GM12878 (cell line): ENCODE measurements around the gene EBF3. TPM values are rescaled to one million over a fixed set of nuclear protein-coding genes. Genes with fewer than 3 reads are reported as not detected.

ENCODE experiments used
- ATAC-seq: fragments of 200-7000 bp; cut with Tn5 transposase; 3 replicates; pipeline ENCODE4 v1.9.1; 2020; ENCODE audit warnings: mild to moderate bottlenecking, moderate library complexity
- BruUV-seq: library from RNA; stranded (reverse); fragments of 400-500 nt; replicated peaks from 2 replicates; lab custom pipeline; 2021; lab: Mats Ljungman, UMichigan
- CTCF ChIA-PET: fragments of 300-600 bp; sonication (Branson Sonifier 250); formaldehyde crosslinking; extraction: SDS; loops from one replicate; lab custom pipeline; 2021; ENCODE audit warnings: inconsistent platforms; lab: Yijun Ruan, JAX
- POLR2A ChIA-PET: fragments of 350-600 bp; formaldehyde crosslinking; extraction: SDS; loops from one replicate; lab custom pipeline; 2021; ENCODE audit warnings: inconsistent platforms; lab: Charles Lee
- RAD21 ChIA-PET: fragments of 300-600 bp; sonication (Branson Sonifier 250); formaldehyde crosslinking; loops from one replicate; lab custom pipeline; 2023; ENCODE audit warnings: antibody characterized with exemption; ENCODE audit not compliant: unreplicated experiment; lab: Charles Lee
- SMC1A ChIA-PET: fragments of 300-600 bp; sonication (Branson Sonifier 250); formaldehyde crosslinking; loops from one replicate; lab custom pipeline; 2023; ENCODE audit not compliant: unreplicated experiment, uncharacterized antibody; lab: Charles Lee
- DNase-seq: peaks from one replicate; pipeline ENCODE4 v3.0.0-alpha.2; 2011; ENCODE audit warnings: low read depth, low spot score
- FAIRE-seq: peaks from 3 replicates; lab custom pipeline; 2011; peaks lifted over from hg19 to GRCh38; lab: Jason Lieb, UNC
- H2AFZ ChIP-seq: 2 replicates; pipeline ENCODE4 v1.6.0; 2011; ENCODE audit warnings: low read depth, low read length, control low read depth; ENCODE audit not compliant: control insufficient read depth
- H3K27ac ChIP-seq: 2 replicates; pipeline ENCODE4 v1.5.1; 2011; ENCODE audit warnings: control low read depth; ENCODE audit not compliant: control insufficient read depth, insufficient read depth
- H3K27me3 ChIP-seq, 2 experiments: replicated peaks in 1 of 2; 2 replicates each; pipeline versions ENCODE4 v1.6.0 to v1.6.1; 2011; ENCODE audit warnings: low read length in 1 of 2; ENCODE audit not compliant: control insufficient read depth in 2 of 2, insufficient read depth in 2 of 2
- H3K36me3 ChIP-seq, 2 experiments: 2 replicates each; pipeline ENCODE4 v1.5.1; 2011; ENCODE audit warnings: low read length in 1 of 2; ENCODE audit not compliant: control insufficient read depth in 2 of 2, insufficient read depth in 2 of 2
- H3K4me1 ChIP-seq: 2 replicates; pipeline ENCODE4 v1.6.1; 2011; ENCODE audit warnings: mild to moderate bottlenecking, low read length, moderate library complexity, mixed read lengths; ENCODE audit not compliant: control insufficient read depth, insufficient read depth
- H3K4me2 ChIP-seq: 2 replicates; pipeline ENCODE4 v1.6.0; 2011; ENCODE audit warnings: control low read depth; ENCODE audit not compliant: control insufficient read depth, insufficient read depth
- H3K4me3 ChIP-seq: fragments of 200-600 bp; sonication (generic); 2 replicates; pipeline ENCODE4 v1.5.1; 2016
- H3K79me2 ChIP-seq: 2 replicates; pipeline ENCODE4 v1.6.0; 2011; ENCODE audit warnings: low read length; ENCODE audit not compliant: control insufficient read depth, insufficient read depth
- H3K9ac ChIP-seq: 2 replicates; pipeline ENCODE4 v1.8.0; 2011; ENCODE audit warnings: low read length, control low read depth, mixed read lengths; ENCODE audit not compliant: control insufficient read depth, insufficient read depth
- H3K9me3 ChIP-seq: replicated peaks from 3 replicates; pipeline ENCODE4 v1.5.1; 2011; ENCODE audit warnings: mild to moderate bottlenecking, low read length; ENCODE audit not compliant: control insufficient read depth, insufficient read depth
- H4K20me1 ChIP-seq: 2 replicates; pipeline ENCODE4 v1.6.0; 2011; ENCODE audit not compliant: control insufficient read depth, insufficient read depth
- DPF2 ChIP-seq: fragments of 450-650 bp; IDR thresholded peaks from 2 replicates; pipeline ENCODE4 v1.6.1; 2017; ENCODE audit warnings: mild to moderate bottlenecking
- HDGF ChIP-seq: fragments of 450-650 bp; IDR thresholded peaks from 2 replicates; pipeline ENCODE4 v1.6.1; 2016; ENCODE audit warnings: antibody characterized with exemption
- KAT2A ChIP-seq: conservative IDR thresholded peaks from 2 replicates; pipeline ENCODE4 v1.6.1; 2011; ENCODE audit warnings: low read depth, low read length; ENCODE audit not compliant: control insufficient read depth
- KLF5 ChIP-seq: fragments of 450-650 bp; IDR thresholded peaks from 2 replicates; pipeline ENCODE4 v1.6.1; 2014; ENCODE audit warnings: mild to moderate bottlenecking; ENCODE audit not compliant: partially characterized antibody
- MXI1 ChIP-seq: fragments of 150-350 bp; IDR thresholded peaks from 2 replicates; pipeline ENCODE4 v1.6.1; 2011; ENCODE audit warnings: low read depth, mild to moderate bottlenecking, inconsistent platforms, low read length, improper control_type of control experiment
- NBN ChIP-seq: fragments of 450-650 bp; IDR thresholded peaks from 2 replicates; pipeline ENCODE4 v1.6.1; 2016
- NFIC ChIP-seq: IDR thresholded peaks from 2 replicates; pipeline ENCODE4 v1.6.1; 2012; ENCODE audit warnings: low read depth, mild to moderate bottlenecking, inconsistent platforms, low read length, moderate library complexity
- RAD21 ChIP-seq: IDR thresholded peaks from 2 replicates; pipeline ENCODE4 v1.6.1; 2011; ENCODE audit warnings: mild to moderate bottlenecking, low read depth, low read length, moderate library complexity; ENCODE audit not compliant: insufficient read depth
- RFX5 ChIP-seq: IDR thresholded peaks from 2 replicates; pipeline ENCODE4 v1.6.1; 2011; ENCODE audit warnings: low read depth, low read length, improper control_type of control experiment
- STAT1 ChIP-seq: fragments of 450-650 bp; conservative IDR thresholded peaks from 2 replicates; pipeline ENCODE4 v1.6.1; 2014; ENCODE audit warnings: antibody characterized with exemption, mild to moderate bottlenecking
- YY1 ChIP-seq: IDR thresholded peaks from 2 replicates; pipeline ENCODE4 v1.6.1; 2011; ENCODE audit warnings: low read depth, mild to moderate bottlenecking, low read length
- ZNF687 ChIP-seq: fragments of 450-650 bp; IDR thresholded peaks from 2 replicates; pipeline ENCODE4 v1.6.1; 2017; ENCODE audit warnings: mild to moderate bottlenecking, moderate library complexity
- WGBS: methylation state at CpG from one replicate; pipeline ENCODE4 v1.1.6; 2016; ENCODE audit warnings: low lambda C conversion rate; ENCODE audit not compliant: insufficient replicate concordance, insufficient coverage; ENCODE audit errors: missing lambda C conversion rate; 5-methylcytosine and 5-hydroxymethylcytosine counted together
- in situ Hi-C: fragments of 300-500 bp; cut with MboI; formaldehyde crosslinking; loops from 9 replicates; pipeline ENCODE4 v1.14.3; 2018; ENCODE audit warnings: mixed read lengths
- intact Hi-C: fragments of 100-400 bp; cut with micrococcal nuclease; formaldehyde crosslinking; loops from one replicate; pipeline ENCODE4 v1.14.2; 2022; ENCODE audit not compliant: unreplicated experiment
- polyA plus RNA-seq, 11 experiments: library from polyadenylated mRNA; depleted of rRNA in 4 of 11; unstranded in 6 of 11; stranded (reverse) in 5 of 11; fragments of >200 nt; fragmentation: Nextera tagmentation in 4 of 11; fragmentation: Illumina TruSeq in 1 of 11; extraction: Ambion mirVana in 4 of 11; extraction: Trizol in 1 of 11; gene quantifications; 1 replicate in 1 of 11; 2 replicates in 10 of 11; pipeline versions ENCODE4 v1.2.1 to v1.2.3, GENCODE V29; 2011 to 2016; ENCODE audit warnings: inconsistent platforms in 2 of 11, missing spikeins in 2 of 11, low read depth in 1 of 11
- total RNA-seq, 4 experiments: library from RNA; depleted of rRNA in 3 of 4; stranded (reverse); fragments of >200 nt in 3 of 4; fragmentation: Illumina TruSeq in 1 of 4; extraction: Trizol in 1 of 4; gene quantifications; 2 replicates each; pipeline versions ENCODE4 v1.2.1 to v1.2.3, GENCODE V29; 2013 to 2021
- TF ChIP-seq, protein P1 (sequence below): fragments of 450-650 bp; formaldehyde crosslinking; IDR thresholded peaks from 2 replicates; pipeline ENCODE4 v1.4.0; 2022; ENCODE audit warnings: mild to moderate bottlenecking, moderate library complexity
- TF ChIP-seq, protein P2 (sequence below): fragments of 450-650 bp; IDR thresholded peaks from 2 replicates; pipeline ENCODE4 v1.6.1; 2016; ENCODE audit warnings: mild to moderate bottlenecking

Gene EBF3
- total and polyA plus RNA-seq, 10 of the 15 experiments (the other 5 are each of a cell fraction or from before 2014, with no cell fraction given), result not detected

GRCh38 chr10:129940617-129941198 is 23.4 kb downstream of the EBF3 start:
- H3K27ac ChIP-seq, result no peak overlapping the region
- H3K27me3 ChIP-seq, result no peaks in the 10 kb centered on the region; a peak in 1 of 4 replicates
- ChIA-PET SMC1A (no interaction called here), CTCF (no interaction called here), POLR2A (no interaction called here), RAD21 (no interaction called here)
- intact Hi-C loops (no loop called here), in situ Hi-C loops (no loop called here)
- H4K20me1 ChIP-seq, result no peaks in the 10 kb centered on the region
- no TSS peak for BruUV-seq
- WGBS, result 19% methylated on average over 12 of the region's 13 CpGs
- no peak overlapping the region for H3K9ac ChIP-seq
- DNase-seq, result no peak
- no peak overlapping the region for H2AFZ ChIP-seq
- no peaks in the 10 kb centered on the region for H3K79me2 ChIP-seq
- no peaks in the 10 kb centered on the region for H3K4me1 ChIP-seq
- H3K9me3 ChIP-seq, result no peaks in the 10 kb centered on the region
- no peak for ATAC-seq
- TF ChIP-seq HDGF, result no peak
- TF ChIP-seq ZNF687, result no peak
- no peak for TF ChIP-seq NFIC
- no peak for TF ChIP-seq RAD21
- TF ChIP-seq NBN, result no peak
- TF ChIP-seq, protein P1, sequence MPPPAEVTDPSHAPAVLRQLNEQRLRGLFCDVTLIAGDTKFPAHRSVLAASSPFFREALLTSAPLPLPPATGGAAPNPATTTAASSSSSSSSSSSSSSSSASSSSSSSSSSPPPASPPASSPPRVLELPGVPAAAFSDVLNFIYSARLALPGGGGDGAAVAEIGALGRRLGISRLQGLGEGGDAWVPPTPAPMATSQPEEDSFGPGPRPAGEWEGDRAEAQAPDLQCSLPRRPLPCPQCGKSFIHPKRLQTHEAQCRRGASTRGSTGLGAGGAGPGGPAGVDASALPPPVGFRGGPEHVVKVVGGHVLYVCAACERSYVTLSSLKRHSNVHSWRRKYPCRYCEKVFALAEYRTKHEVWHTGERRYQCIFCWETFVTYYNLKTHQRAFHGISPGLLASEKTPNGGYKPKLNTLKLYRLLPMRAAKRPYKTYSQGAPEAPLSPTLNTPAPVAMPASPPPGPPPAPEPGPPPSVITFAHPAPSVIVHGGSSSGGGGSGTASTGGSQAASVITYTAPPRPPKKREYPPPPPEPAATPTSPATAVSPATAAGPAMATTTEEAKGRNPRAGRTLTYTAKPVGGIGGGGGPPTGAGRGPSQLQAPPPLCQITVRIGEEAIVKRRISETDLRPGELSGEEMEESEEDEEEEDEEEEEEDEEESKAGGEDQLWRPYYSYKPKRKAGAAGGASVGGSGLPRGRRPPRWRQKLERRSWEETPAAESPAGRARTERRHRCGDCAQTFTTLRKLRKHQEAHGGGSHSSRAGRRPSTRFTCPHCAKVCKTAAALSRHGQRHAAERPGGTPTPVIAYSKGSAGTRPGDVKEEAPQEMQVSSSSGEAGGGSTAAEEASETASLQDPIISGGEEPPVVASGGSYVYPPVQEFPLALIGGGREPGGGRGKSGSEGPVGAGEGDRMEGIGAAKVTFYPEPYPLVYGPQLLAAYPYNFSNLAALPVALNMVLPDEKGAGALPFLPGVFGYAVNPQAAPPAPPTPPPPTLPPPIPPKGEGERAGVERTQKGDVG, result no peak
- TF ChIP-seq STAT1, result no peak
- no peak for TF ChIP-seq DPF2
- TF ChIP-seq, protein P2, sequence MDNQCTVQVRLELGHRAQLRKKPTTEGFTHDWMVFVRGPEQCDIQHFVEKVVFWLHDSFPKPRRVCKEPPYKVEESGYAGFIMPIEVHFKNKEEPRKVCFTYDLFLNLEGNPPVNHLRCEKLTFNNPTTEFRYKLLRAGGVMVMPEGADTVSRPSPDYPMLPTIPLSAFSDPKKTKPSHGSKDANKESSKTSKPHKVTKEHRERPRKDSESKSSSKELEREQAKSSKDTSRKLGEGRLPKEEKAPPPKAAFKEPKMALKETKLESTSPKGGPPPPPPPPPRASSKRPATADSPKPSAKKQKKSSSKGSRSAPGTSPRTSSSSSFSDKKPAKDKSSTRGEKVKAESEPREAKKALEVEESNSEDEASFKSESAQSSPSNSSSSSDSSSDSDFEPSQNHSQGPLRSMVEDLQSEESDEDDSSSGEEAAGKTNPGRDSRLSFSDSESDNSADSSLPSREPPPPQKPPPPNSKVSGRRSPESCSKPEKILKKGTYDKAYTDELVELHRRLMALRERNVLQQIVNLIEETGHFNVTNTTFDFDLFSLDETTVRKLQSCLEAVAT, result no peak
- no peak for TF ChIP-seq YY1
- TF ChIP-seq KLF5, result no peak
- no peak for TF ChIP-seq RFX5
- no peak for TF ChIP-seq KAT2A
- no peak for TF ChIP-seq MXI1
- FAIRE-seq, result no peak
- no peaks in the 10 kb centered on the region for H3K36me3 ChIP-seq
- no peak overlapping the region for H3K4me3 ChIP-seq
- no peak overlapping the region for H3K4me2 ChIP-seq
